Central memory CD8-positive, alpha-beta T cell (primary cell): ENCODE results near the gene BTAF1.
"Not testable (repeated sequence)": the region's sequence is repeated elsewhere in the genome, so short reads cannot be mapped to it uniquely, and the experiment has no call there.

ENCODE experiments used
- ATAC-seq: fragments of 150-1000 bp; cut with Tn5 transposase; replicated peaks from 2 replicates; pipeline ENCODE4 v1.10.0; 2022; ENCODE audit warnings: mild to moderate bottlenecking, moderate FRiP score, moderate number of reproducible peaks; ENCODE audit not compliant: poor library complexity, severe bottlenecking; ENCODE audit errors: extremely low read depth
- DNase-seq, 2 donors: peaks; one replicate each; pipeline ENCODE4 v3.0.0; 2021; ENCODE audit warnings: low spot score in 2 of 2
- H3K27ac Mint-ChIP-seq: one replicate; pipeline ENCODE4 v1.8.0; 2022; ENCODE audit warnings: low read depth, mild to moderate bottlenecking, moderate library complexity, mixed read lengths
- H3K27me3 Mint-ChIP-seq: one replicate; pipeline ENCODE4 v1.8.0; 2022; ENCODE audit warnings: mixed read lengths
- H3K36me3 Mint-ChIP-seq: one replicate; pipeline ENCODE4 v1.8.0; 2022; ENCODE audit warnings: mild to moderate bottlenecking, moderate library complexity, mixed read lengths; ENCODE audit not compliant: insufficient read depth
- H3K4me1 Mint-ChIP-seq: one replicate; pipeline ENCODE4 v1.8.0; 2022; ENCODE audit warnings: mixed read lengths
- H3K4me3 Mint-ChIP-seq: one replicate; pipeline ENCODE4 v1.8.0; 2022; ENCODE audit warnings: mild to moderate bottlenecking, moderate library complexity, mixed read lengths
- H3K9me3 Mint-ChIP-seq: one replicate; pipeline ENCODE4 v1.8.0; 2022; ENCODE audit warnings: mixed read lengths

The BTAF1 gene

GRCh38 chr10:92003258-92003657 lies 79.7 kb downstream of the BTAF1 start:
- peaks cover 27% of the 10 kb centered on the region for H3K36me3 Mint-ChIP-seq
- H3K4me3 Mint-ChIP-seq = no peak overlapping the region
- H3K9me3 Mint-ChIP-seq = no peaks in the 10 kb centered on the region
- H3K4me1 Mint-ChIP-seq = peaks cover 4% of the 10 kb centered on the region
- no peak overlapping the region for H3K27ac Mint-ChIP-seq
- no peaks in the 10 kb centered on the region for H3K27me3 Mint-ChIP-seq
- DNase-seq (no peak), ATAC-seq (no peak)

- Mint-ChIP-seq H3K27ac (peak overlapping the region; percentile 38), H3K4me1 (peaks cover 17% of the 10 kb centered on the region), H3K9me3 (no peaks in the 10 kb centered on the region), H3K27me3 (no peaks in the 10 kb centered on the region), H3K4me3 (no peak overlapping the region), H3K36me3 (peaks cover 27% of the 10 kb centered on the region)
- DNase-seq = no peak
- no peak for ATAC-seq
Measured at GRCh38 chr10:92005978-92006377, 82.4 kb downstream of the BTAF1 start.

- Mint-ChIP-seq H3K27me3 (no peaks in the 10 kb centered on the region), H3K27ac (no peak overlapping the region), H3K36me3 (peaks cover 30% of the 10 kb centered on the region), H3K9me3 (no peaks in the 10 kb centered on the region), H3K4me1 (peaks cover 17% of the 10 kb centered on the region), H3K4me3 (no peak overlapping the region)
- ATAC-seq (no peak), DNase-seq (no peak)
Measured at GRCh38 chr10:92009445-92009844, 85.9 kb downstream of the BTAF1 start.

GRCh38 chr10:92010047-92010735 lies 86.6 kb downstream of the BTAF1 start:
- Mint-ChIP-seq H3K4me1 (peaks cover 17% of the 10 kb centered on the region), H3K36me3 (peaks cover 32% of the 10 kb centered on the region), H3K9me3 (no peaks in the 10 kb centered on the region), H3K4me3 (no peak overlapping the region), H3K27me3 (no peaks in the 10 kb centered on the region), H3K27ac (no peak overlapping the region)
- DNase-seq (no peak), ATAC-seq (no peak)

- no peak for DNase-seq
- H3K9me3 Mint-ChIP-seq = no peaks in the 10 kb centered on the region
Measured at GRCh38 chr10:92011560-92012214, 88.1 kb downstream of the BTAF1 start.

GRCh38 chr10:92014620-92015019 lies 91.0 kb downstream of the BTAF1 start:
- Mint-ChIP-seq H3K4me1 (peaks cover 6% of the 10 kb centered on the region), H3K9me3 (no peaks in the 10 kb centered on the region), H3K27me3 (no peaks in the 10 kb centered on the region), H3K27ac (no peak overlapping the region), H3K36me3 (peaks cover 43% of the 10 kb centered on the region), H3K4me3 (no peak overlapping the region)
- DNase-seq (no peak), ATAC-seq (no peak)

More at GRCh38 chr10:92011560-92012214, 88.1 kb downstream of the BTAF1 start:
- H3K27me3 Mint-ChIP-seq = no peaks in the 10 kb centered on the region
- H3K36me3 Mint-ChIP-seq = peaks cover 32% of the 10 kb centered on the region
- H3K4me1 Mint-ChIP-seq = peaks cover 13% of the 10 kb centered on the region
- no peak overlapping the region for H3K27ac Mint-ChIP-seq
- ATAC-seq = no peak
- no peak overlapping the region for H3K4me3 Mint-ChIP-seq

- no peaks in the 10 kb centered on the region for H3K9me3 Mint-ChIP-seq
- H3K27ac Mint-ChIP-seq = no peak overlapping the region
- H3K36me3 Mint-ChIP-seq = peaks cover 38% of the 10 kb centered on the region
Measured at GRCh38 chr10:92024700-92025099, 101.1 kb downstream of the BTAF1 start.

GRCh38 chr10:92025340-92025739 lies 101.8 kb downstream of the BTAF1 start:
- H3K9me3 Mint-ChIP-seq, H3K27ac Mint-ChIP-seq, H3K4me3 Mint-ChIP-seq, H3K27me3 Mint-ChIP-seq, H3K4me1 Mint-ChIP-seq, ATAC-seq, DNase-seq: not testable (repeated sequence)
- H3K36me3 Mint-ChIP-seq = peaks cover 36% of the 10 kb centered on the region

More at GRCh38 chr10:92024700-92025099, 101.1 kb downstream of the BTAF1 start:
- Mint-ChIP-seq H3K27me3 (no peaks in the 10 kb centered on the region), H3K4me1 (no peaks in the 10 kb centered on the region), H3K4me3 (no peak overlapping the region)
- ATAC-seq (no peak), DNase-seq (no peak)

GRCh38 chr10:92027141-92027540 lies 103.6 kb downstream of the BTAF1 start:
- H3K4me3 Mint-ChIP-seq = no peak overlapping the region
- ATAC-seq (no peak), DNase-seq (no peak)
- no peaks in the 10 kb centered on the region for H3K27me3 Mint-ChIP-seq
- H3K27ac Mint-ChIP-seq = no peak overlapping the region
- no peaks in the 10 kb centered on the region for H3K4me1 Mint-ChIP-seq
- H3K9me3 Mint-ChIP-seq = no peaks in the 10 kb centered on the region
- H3K36me3 Mint-ChIP-seq = peaks cover 41% of the 10 kb centered on the region

- H3K4me1 Mint-ChIP-seq = no peaks in the 10 kb centered on the region
- DNase-seq (no peak), ATAC-seq (no peak)
- H3K9me3 Mint-ChIP-seq = no peaks in the 10 kb centered on the region
- peaks cover 32% of the 10 kb centered on the region for H3K36me3 Mint-ChIP-seq
- no peak overlapping the region for H3K4me3 Mint-ChIP-seq
- H3K27ac Mint-ChIP-seq = no peak overlapping the region
- H3K27me3 Mint-ChIP-seq = no peaks in the 10 kb centered on the region
Measured at GRCh38 chr10:92031580-92031979, 108.0 kb downstream of the BTAF1 start.

GRCh38 chr10:92033070-92033469 lies 109.5 kb downstream of the BTAF1 start:
- not testable (repeated sequence) for H3K4me3 Mint-ChIP-seq, H3K4me1 Mint-ChIP-seq, H3K27me3 Mint-ChIP-seq, H3K27ac Mint-ChIP-seq, H3K9me3 Mint-ChIP-seq, DNase-seq, ATAC-seq
- peaks cover 24% of the 10 kb centered on the region for H3K36me3 Mint-ChIP-seq

GRCh38 chr10:92038949-92039348 lies 115.4 kb downstream of the BTAF1 start:
- Mint-ChIP-seq H3K4me1 (no peaks in the 10 kb centered on the region), H3K27me3 (no peaks in the 10 kb centered on the region), H3K36me3 (peaks cover 1% of the 10 kb centered on the region), H3K27ac (no peak overlapping the region), H3K4me3 (no peak overlapping the region), H3K9me3 (no peaks in the 10 kb centered on the region)
- ATAC-seq (no peak), DNase-seq (no peak)

- H3K27ac Mint-ChIP-seq = no peak overlapping the region
- no peak for DNase-seq
- no peak overlapping the region for H3K4me3 Mint-ChIP-seq
- H3K36me3 Mint-ChIP-seq = peaks cover 1% of the 10 kb centered on the region
- ATAC-seq = no peak
- H3K4me1 Mint-ChIP-seq = peaks cover under 1% of the 10 kb centered on the region
- no peaks in the 10 kb centered on the region for H3K27me3 Mint-ChIP-seq
- H3K9me3 Mint-ChIP-seq = no peaks in the 10 kb centered on the region
Measured at GRCh38 chr10:92042541-92042940, 119.0 kb downstream of the BTAF1 start.
